Mucosa of descending colon (tissue), 3 donors: ENCODE data around the gene MAGI1. TPM values are rescaled to one million over a fixed set of nuclear protein-coding genes. Genes with fewer than 3 reads are reported as not detected.
A peak's percentile ranks its signal among the peaks of the same experiment; 100 is the strongest.

Source experiments
- ATAC-seq: fragments of 200-7000 bp; cut with Tn5 transposase; one replicate; pipeline ENCODE4 v1.9.1; 2020; ENCODE audit warnings: mild to moderate bottlenecking, moderate library complexity
- DNase-seq, 3 donors: peaks; one replicate each; pipeline ENCODE4 v3.0.0-alpha.2; 2020
- H3K36me3 ChIP-seq: fragments of 200-600 bp; one replicate; pipeline ENCODE4 v1.8.0; 2021; ENCODE audit warnings: low read depth, mild to moderate bottlenecking
- H3K4me1 ChIP-seq: fragments of 200-600 bp; one replicate; pipeline ENCODE4 v1.8.0; 2021; ENCODE audit warnings: low read depth, mild to moderate bottlenecking
- H3K4me3 ChIP-seq: fragments of 200-600 bp; one replicate; pipeline ENCODE4 v1.8.0; 2021; ENCODE audit warnings: mild to moderate bottlenecking
- H3K9me3 ChIP-seq: fragments of 200-600 bp; one replicate; pipeline ENCODE4 v1.8.0; 2021; ENCODE audit warnings: mild to moderate bottlenecking
- intact Hi-C, 2 donors: fragments of 100-400 bp; cut with DNase I in 1 of 2; cut with micrococcal nuclease in 1 of 2; formaldehyde crosslinking; loops; one replicate each; pipeline versions ENCODE4 v1.11.0 to v1.11.1; 2022; cut with DNase I, micrococcal nuclease
- total RNA-seq, 3 donors: library from RNA; stranded (reverse); fragmentation: NEBNext Ultra II Directional in 2 of 3; extraction: Animal tissue kit (Norgen Biotek cat#: 25700) in 2 of 3; gene quantifications; one replicate each; pipeline versions ENCODE4 v1.2.1 to v1.2.4, GENCODE V29; 2021 to 2023
- TF ChIP-seq, protein P1 (sequence below): fragments of 200-600 bp; IDR thresholded peaks from one replicate; pipeline ENCODE4 v1.8.0; 2022; ENCODE audit warnings: antibody characterized with exemption, mild to moderate bottlenecking
- donor health status: DM: no; HTN: no; CAD: no; lungs with moderate emphysema.
- donor health status: DM: no; HTN: no; CAD: no.
- donor health status: DM: no; HTN: yes; CAD: no.

The MAGI1 gene
- total RNA-seq, 3 donors from 2014 or later: 41.9 to 59.6 (median 45.6) TPM

DNA sequence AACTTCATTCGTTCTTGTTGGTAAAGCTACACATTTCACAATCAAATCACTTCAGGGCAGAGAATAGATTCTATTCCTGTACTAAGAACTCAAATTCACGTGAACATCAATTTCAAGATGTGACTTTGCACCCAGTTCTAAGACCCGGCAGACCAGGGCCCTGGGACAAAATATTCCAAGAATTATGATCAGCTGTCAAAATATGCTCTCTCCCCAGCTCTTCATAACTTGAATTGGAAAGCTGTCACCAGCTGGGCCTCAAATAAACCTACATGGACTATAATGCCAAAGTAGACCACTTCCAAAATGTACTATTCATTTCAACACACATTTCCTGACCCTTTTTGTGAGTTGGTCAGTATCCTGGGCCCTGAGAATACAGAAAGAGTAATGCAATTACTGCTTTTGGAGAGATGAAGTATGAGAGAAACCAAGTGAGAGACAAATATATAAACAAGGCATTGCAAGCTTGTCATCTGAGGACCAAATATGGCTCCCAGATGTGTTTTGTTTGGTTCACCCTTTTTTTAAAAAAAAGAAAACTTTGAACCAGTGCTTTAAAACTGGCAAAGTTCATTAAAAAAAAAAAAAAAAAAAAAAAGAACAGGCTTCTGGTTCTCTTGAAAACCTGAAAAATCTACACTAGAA, 14.9 kb downstream of the MAGI1 start:
- Histone ChIP-seq H3K36me3 (no peaks in the 10 kb centered on the region), H3K9me3 (no peaks in the 10 kb centered on the region), H3K4me1 (no peaks in the 10 kb centered on the region), H3K4me3 (no peak overlapping the region)
- no peak for ATAC-seq
- no peak for DNase-seq
- TF ChIP-seq, protein P1, sequence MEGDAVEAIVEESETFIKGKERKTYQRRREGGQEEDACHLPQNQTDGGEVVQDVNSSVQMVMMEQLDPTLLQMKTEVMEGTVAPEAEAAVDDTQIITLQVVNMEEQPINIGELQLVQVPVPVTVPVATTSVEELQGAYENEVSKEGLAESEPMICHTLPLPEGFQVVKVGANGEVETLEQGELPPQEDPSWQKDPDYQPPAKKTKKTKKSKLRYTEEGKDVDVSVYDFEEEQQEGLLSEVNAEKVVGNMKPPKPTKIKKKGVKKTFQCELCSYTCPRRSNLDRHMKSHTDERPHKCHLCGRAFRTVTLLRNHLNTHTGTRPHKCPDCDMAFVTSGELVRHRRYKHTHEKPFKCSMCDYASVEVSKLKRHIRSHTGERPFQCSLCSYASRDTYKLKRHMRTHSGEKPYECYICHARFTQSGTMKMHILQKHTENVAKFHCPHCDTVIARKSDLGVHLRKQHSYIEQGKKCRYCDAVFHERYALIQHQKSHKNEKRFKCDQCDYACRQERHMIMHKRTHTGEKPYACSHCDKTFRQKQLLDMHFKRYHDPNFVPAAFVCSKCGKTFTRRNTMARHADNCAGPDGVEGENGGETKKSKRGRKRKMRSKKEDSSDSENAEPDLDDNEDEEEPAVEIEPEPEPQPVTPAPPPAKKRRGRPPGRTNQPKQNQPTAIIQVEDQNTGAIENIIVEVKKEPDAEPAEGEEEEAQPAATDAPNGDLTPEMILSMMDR: no peak
- intact Hi-C loops: no loop called here

- Histone ChIP-seq H3K4me3 (no peak overlapping the region), H3K36me3 (no peaks in the 10 kb centered on the region), H3K9me3 (no peaks in the 10 kb centered on the region), H3K4me1 (no peaks in the 10 kb centered on the region)
- DNase-seq: no peak
- intact Hi-C loops: no loop called here
- no peak for ATAC-seq
- TF ChIP-seq, protein P1: no peak
Observed at GRCh38 chr3:66023229-66023628, 15.5 kb downstream of the MAGI1 start.

DNA sequence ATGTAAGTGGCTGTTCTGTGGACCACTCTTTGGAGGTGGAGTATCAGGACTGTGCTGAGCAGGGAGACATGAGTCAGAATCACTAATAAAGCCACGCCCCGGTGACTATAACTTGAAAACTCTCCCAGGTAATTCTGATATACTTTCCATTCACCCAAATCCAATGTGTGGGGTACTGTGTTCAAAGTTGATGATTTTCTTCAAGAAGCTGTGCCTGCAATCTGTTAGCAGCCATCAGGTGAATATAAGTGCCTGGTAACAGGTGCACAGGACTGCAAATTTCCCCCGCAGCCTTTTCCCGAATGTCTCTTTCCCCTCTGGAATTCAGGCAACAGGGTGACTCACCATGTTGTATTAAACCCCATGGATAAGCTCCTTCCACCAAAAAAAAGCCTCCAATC, 17.0 kb downstream of the MAGI1 start:
- DNase-seq: peak in 1 of 3 donors; percentile 20
- intact Hi-C loops: no loop called here
- ATAC-seq: peak; percentile 68
- Histone ChIP-seq H3K4me1 (no peaks in the 10 kb centered on the region), H3K4me3 (no peak overlapping the region), H3K9me3 (no peaks in the 10 kb centered on the region), H3K36me3 (no peaks in the 10 kb centered on the region)
- TF ChIP-seq, protein P1: no peak

GRCh38 chr3:66019896-66020295, 18.8 kb downstream of the MAGI1 start:
- Histone ChIP-seq H3K36me3 (no peaks in the 10 kb centered on the region), H3K9me3 (no peaks in the 10 kb centered on the region), H3K4me1 (no peaks in the 10 kb centered on the region), H3K4me3 (no peak overlapping the region)
- TF ChIP-seq, protein P1: no peak
- ATAC-seq (no peak), DNase-seq (no peak)
- intact Hi-C loops: no loop called here

GRCh38 chr3:66018057-66019033, 20.4 kb downstream of the MAGI1 start:
- Histone ChIP-seq H3K4me3 (no peak overlapping the region), H3K4me1 (no peaks in the 10 kb centered on the region), H3K36me3 (no peaks in the 10 kb centered on the region), H3K9me3 (no peaks in the 10 kb centered on the region)
- intact Hi-C loops: no loop called here
- ATAC-seq (no peak), DNase-seq (no peak)
- TF ChIP-seq, protein P1: no peak
